Measurements from ENCODE around the gene DHRS11.

The DHRS11 gene

DNA sequence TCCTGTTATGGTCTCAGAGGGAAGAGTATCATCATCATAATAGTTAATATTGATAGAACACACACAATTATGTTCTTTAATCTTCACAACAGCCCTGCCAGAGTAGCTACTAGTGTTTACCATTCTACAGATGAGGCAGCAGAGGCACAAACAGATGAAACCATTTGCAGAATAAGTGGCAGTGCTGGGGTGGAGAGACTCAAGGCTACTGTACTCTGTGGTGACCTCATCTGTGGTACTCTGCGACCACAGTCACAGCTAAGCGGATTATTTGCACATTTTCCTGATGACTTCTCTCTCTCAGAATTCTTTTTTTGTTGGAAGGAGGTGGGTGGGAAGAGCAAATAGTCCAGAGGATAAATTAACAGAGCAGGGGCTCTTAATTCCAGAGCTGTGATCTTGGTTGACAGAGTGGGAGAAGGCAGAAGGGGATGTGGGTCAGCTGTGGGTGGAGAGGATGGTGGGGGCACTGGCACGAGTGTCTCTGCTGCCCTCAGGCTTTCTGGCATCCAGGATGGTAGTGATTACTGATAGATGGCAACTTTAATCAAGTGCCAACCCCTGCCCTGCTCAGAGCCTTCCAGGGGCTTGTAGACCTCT lies 51.5 kb downstream of the DHRS11 start:
- in situ Hi-C loops (cut with HindIII; ENCODE audit: low sequenced_read_pairs), result loop anchor here (25.0 kb wide), 1 partner anchor 419 kb away; no protein-coding TSS in a partner anchor
- H3K4me3 ChIP-seq (ENCODE audit: low read depth, low read length), result no peak overlapping the region
- no peak for DNase-seq (ENCODE audit: low read depth)
- no peak for TF ChIP-seq CTCF (IDR thresholded peaks at IDR 0.05; ENCODE audit: low read depth, low read length, missing control alignments)

GRCh38 chr17:36645422-36645821 lies 53.7 kb downstream of the DHRS11 start:
- no peak for TF ChIP-seq CTCF (IDR thresholded peaks at IDR 0.05; ENCODE audit: low read depth, low read length, missing control alignments)
- DNase-seq (ENCODE audit: low read depth), result no peak
- in situ Hi-C loops (cut with HindIII; ENCODE audit: low sequenced_read_pairs), result loop anchor here (5.0 to 25.0 kb wide), 2 partner anchors 42 to 417 kb away; no protein-coding TSS in a partner anchor
- H3K4me3 ChIP-seq (ENCODE audit: low read depth, low read length), result no peak overlapping the region

- no peak overlapping the region for H3K4me3 ChIP-seq (ENCODE audit: low read depth, low read length)
- in situ Hi-C loops (cut with HindIII; ENCODE audit: low sequenced_read_pairs), result loop anchor here (5.0 to 25.0 kb wide), 2 partner anchors 40 to 415 kb away; no protein-coding TSS in a partner anchor
- peak; percentile 17 for TF ChIP-seq CTCF (IDR thresholded peaks at IDR 0.05; ENCODE audit: low read depth, low read length, missing control alignments)
- DNase-seq (ENCODE audit: low read depth), result no peak
Observed at GRCh38 chr17:36647636-36648035, 56.0 kb downstream of the DHRS11 start.

- in situ Hi-C loops (cut with HindIII; ENCODE audit: low sequenced_read_pairs), result no loop called here
- no peak for DNase-seq (ENCODE audit: low read depth)
- no peak overlapping the region for H3K4me3 ChIP-seq (ENCODE audit: low read depth, low read length)
- no peak for TF ChIP-seq CTCF (IDR thresholded peaks at IDR 0.05; ENCODE audit: low read depth, low read length, missing control alignments)
Observed at GRCh38 chr17:36650096-36650775, 58.6 kb downstream of the DHRS11 start.
